ENCODE measurements around the gene CYYR1. TPM values are rescaled to one million over a fixed set of nuclear protein-coding genes. Genes with fewer than 3 reads are reported as not detected.

The CYYR1 gene
- polyA plus RNA-seq, 3 donors from 2014 or later = not detected

DNA sequence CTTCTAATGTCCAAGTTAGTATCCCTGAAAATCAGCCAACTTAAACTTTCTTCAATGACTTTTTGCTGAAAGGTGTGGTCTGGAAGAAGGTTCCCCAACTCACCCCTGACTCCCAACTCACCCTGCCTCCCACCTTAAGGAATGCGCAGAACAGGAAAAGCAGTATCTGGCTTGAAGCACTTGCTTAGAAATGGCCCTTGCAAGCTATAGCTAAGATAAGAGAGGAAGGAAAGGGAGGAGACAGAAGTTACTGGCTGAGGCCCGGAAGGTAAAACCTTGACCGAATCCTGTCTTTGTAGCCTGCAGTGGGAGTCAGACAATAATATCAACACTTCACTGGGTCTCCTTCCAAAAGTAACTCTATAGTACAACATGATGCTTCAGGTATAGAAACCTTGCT, 2.9 kb downstream of the CYYR1 start:
- Mint-ChIP-seq H3K36me3 (peaks cover 0 to 3% (median 0%) of the 10 kb centered on the region in 3 donors), H3K4me1 (no peaks in the 10 kb centered on the region), H3K4me3 (no peak overlapping the region), H3K9me3 (peaks cover 4 to 39% (median 23%) of the 10 kb centered on the region in 6 donors), H3K27me3 (ENCODE audit: low read depth in 3 of 3) (peaks cover 0 to 3% (median 1%) of the 10 kb centered on the region in 3 donors), H3K27ac (no peak overlapping the region)
- DNase-seq = no peak

DNA sequence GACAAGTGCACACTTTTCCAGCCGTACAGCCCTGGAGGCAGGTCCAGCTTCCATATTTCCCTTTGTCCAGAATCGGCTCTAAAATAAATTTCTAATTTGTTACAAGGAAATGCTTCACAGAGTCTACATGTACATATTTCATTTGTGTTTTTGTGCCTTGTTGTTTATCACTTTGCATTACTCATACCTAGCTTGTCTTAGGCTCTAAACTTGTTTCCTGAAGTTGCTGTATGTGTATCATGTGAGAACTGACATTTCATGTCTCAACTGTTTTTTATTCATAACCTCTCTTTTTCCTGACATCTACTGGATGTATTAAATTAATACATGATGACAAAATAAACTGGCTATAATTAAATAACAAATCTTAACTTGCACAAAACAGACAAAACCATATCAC, 7.5 kb downstream of the CYYR1 start:
- Mint-ChIP-seq H3K4me3 (no peak overlapping the region), H3K9me3 (peaks cover under 1 to 23% (median 7%) of the 10 kb centered on the region in 6 donors), H3K27me3 (ENCODE audit: low read depth in 3 of 3) (no peaks in the 10 kb centered on the region), H3K27ac (no peak overlapping the region), H3K36me3 (peaks cover 0 to 3% (median 0%) of the 10 kb centered on the region in 3 donors), H3K4me1 (no peaks in the 10 kb centered on the region)
- no peak for DNase-seq

DNA sequence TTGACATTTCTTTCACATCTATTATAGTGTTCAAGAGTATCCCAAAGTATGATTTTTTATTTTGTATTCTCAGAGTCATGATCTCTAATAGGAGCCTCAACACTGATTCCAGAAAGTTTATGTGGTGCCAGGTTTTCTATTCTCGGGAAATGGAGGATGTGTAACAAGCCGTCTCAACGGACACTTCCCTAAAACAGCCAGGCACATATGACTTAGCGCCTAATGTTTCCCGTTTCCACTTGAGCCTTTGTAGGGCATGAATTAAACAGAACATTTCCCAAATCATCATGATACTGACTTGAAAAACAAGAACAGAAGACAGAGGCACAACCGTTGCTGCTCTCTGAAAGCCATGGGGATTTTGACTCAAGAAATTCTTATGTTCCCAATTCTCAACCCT, 8.0 kb downstream of the CYYR1 start:
- DNase-seq = no peak

DNA sequence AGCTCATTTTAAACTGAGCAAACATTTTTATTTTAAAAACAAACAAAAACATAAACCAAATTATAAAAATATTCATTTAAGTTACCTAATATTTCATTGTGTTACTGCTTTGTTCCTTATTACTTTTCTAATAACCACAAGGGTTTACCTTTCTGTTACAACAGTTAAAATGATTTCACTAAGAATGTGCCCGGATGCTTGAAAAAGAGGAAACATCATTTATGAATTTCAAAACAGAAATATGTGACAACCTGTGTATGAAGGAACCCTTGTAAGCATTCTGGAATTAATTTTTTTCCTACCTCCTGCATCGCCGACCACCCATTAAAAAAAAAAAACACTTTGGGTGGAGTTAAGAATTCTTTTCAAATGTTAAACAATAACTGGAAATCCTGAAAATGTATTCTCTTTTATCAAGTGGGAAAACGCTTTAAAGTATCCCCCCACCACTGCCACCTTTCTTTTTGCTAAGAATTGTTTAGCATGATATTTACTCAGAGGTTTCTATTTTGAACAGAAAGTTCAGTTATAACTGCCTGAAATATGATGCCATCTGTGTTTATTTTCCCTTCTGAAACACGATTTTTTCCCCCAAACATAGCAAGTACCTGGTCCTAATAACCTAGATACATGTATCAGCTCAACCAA, 9.1 kb downstream of the CYYR1 start:
- peaks cover 0 to 3% (median 0%) of the 10 kb centered on the region in 3 donors for H3K36me3 Mint-ChIP-seq
- DNase-seq = no peak
- no peak overlapping the region for H3K27ac Mint-ChIP-seq
- H3K4me3 Mint-ChIP-seq = no peak overlapping the region
- H3K9me3 Mint-ChIP-seq = peaks cover 0 to 22% (median 6%) of the 10 kb centered on the region in 6 donors
- H3K27me3 Mint-ChIP-seq (ENCODE audit: low read depth in 3 of 3) = no peaks in the 10 kb centered on the region
- H3K4me1 Mint-ChIP-seq = no peaks in the 10 kb centered on the region

More for the DNA sequence above, 8.0 kb downstream of the CYYR1 start:
- Mint-ChIP-seq H3K4me3 (no peak overlapping the region), H3K9me3 (peaks cover 0 to 22% (median 7%) of the 10 kb centered on the region in 6 donors), H3K27me3 (ENCODE audit: low read depth in 3 of 3) (no peaks in the 10 kb centered on the region), H3K36me3 (peaks cover 0 to 3% (median 0%) of the 10 kb centered on the region in 3 donors), H3K27ac (no peak overlapping the region), H3K4me1 (no peaks in the 10 kb centered on the region)

DNA sequence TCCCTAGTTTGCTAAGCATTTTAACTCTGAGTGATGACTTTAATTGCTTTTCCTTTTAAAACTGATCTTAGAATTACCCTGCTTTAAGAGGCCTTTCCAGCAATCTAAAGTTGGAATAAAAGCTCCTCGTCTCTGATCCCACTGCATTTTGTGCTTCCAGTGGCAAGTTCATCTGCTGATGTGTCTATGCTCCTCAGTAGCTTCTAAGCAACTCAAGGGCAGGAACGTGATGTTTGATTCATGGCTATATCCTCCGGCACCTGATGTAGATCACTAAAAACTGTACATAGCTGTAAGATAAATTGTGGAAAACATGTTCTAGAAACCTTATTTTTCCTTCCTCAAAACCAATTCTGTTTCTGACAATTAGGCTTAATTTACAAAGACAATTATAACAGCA, 12.5 kb downstream of the CYYR1 start:
- peaks cover 2 to 25% (median 10%) of the 10 kb centered on the region in 6 donors for H3K9me3 Mint-ChIP-seq
- peaks cover 0 to 2% (median 0%) of the 10 kb centered on the region in 3 donors for H3K27me3 Mint-ChIP-seq (ENCODE audit: low read depth in 3 of 3)
- H3K36me3 Mint-ChIP-seq = peaks cover 0 to 3% (median 0%) of the 10 kb centered on the region in 3 donors
- no peaks in the 10 kb centered on the region for H3K4me1 Mint-ChIP-seq
- no peak overlapping the region for H3K4me3 Mint-ChIP-seq
- H3K27ac Mint-ChIP-seq = no peak overlapping the region
- DNase-seq = no peak

GRCh38 chr21:26559099-26559498, 14.0 kb downstream of the CYYR1 start:
- Mint-ChIP-seq H3K4me3 (no peak overlapping the region), H3K27ac (no peak overlapping the region), H3K4me1 (no peaks in the 10 kb centered on the region), H3K27me3 (ENCODE audit: low read depth in 3 of 3) (peaks cover 0 to 2% (median 0%) of the 10 kb centered on the region in 3 donors), H3K9me3 (peaks cover 2 to 25% (median 10%) of the 10 kb centered on the region in 6 donors), H3K36me3 (peaks cover 0 to 3% (median 0%) of the 10 kb centered on the region in 3 donors)
- DNase-seq = no peak

GRCh38 chr21:26557106-26557505, 16.0 kb downstream of the CYYR1 start:
- peaks cover 0 to 2% (median 2%) of the 10 kb centered on the region in 3 donors for H3K27me3 Mint-ChIP-seq (ENCODE audit: low read depth in 3 of 3)
- H3K27ac Mint-ChIP-seq = no peak overlapping the region
- peaks cover 2 to 18% (median 10%) of the 10 kb centered on the region in 6 donors for H3K9me3 Mint-ChIP-seq
- no peaks in the 10 kb centered on the region for H3K36me3 Mint-ChIP-seq
- DNase-seq = no peak
- H3K4me3 Mint-ChIP-seq = no peak overlapping the region
- no peaks in the 10 kb centered on the region for H3K4me1 Mint-ChIP-seq

GRCh38 chr21:26555540-26556146, 17.4 kb downstream of the CYYR1 start:
- no peak for DNase-seq
- Mint-ChIP-seq H3K9me3 (peaks cover 0 to 16% (median 8%) of the 10 kb centered on the region in 6 donors), H3K27me3 (ENCODE audit: low read depth in 3 of 3) (peaks cover 0 to 2% (median 2%) of the 10 kb centered on the region in 3 donors), H3K36me3 (no peaks in the 10 kb centered on the region), H3K4me1 (no peaks in the 10 kb centered on the region), H3K27ac (no peak overlapping the region), H3K4me3 (no peak overlapping the region)

GRCh38 chr21:26554365-26554764, 18.7 kb downstream of the CYYR1 start:
- Mint-ChIP-seq H3K4me1 (no peaks in the 10 kb centered on the region), H3K27me3 (ENCODE audit: low read depth in 3 of 3) (peaks cover 0 to 2% (median 2%) of the 10 kb centered on the region in 3 donors), H3K9me3 (peaks cover 0 to 21% (median 7%) of the 10 kb centered on the region in 6 donors), H3K36me3 (no peaks in the 10 kb centered on the region), H3K4me3 (no peak overlapping the region), H3K27ac (no peak overlapping the region)
- DNase-seq = no peak

DNA sequence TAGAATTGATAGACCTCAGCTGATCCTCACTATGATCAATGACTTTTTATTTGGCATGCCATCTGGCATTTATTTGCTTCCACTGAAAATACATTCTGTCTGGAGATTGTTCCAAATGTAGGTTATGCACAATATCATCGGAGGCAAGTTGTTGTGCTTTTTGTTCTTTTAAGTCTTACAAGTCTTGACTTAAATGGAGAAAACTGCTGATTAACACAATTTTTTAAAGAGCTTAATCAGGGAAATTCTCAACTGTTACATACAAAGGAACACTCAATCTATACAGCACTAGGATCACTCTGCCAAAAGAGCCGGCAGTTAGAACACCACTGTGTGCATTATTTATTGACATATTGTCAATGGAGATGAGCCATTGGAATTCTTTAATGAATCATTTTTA, 19.2 kb downstream of the CYYR1 start:
- Mint-ChIP-seq H3K27ac (no peak overlapping the region), H3K27me3 (ENCODE audit: low read depth in 3 of 3) (peaks cover 0 to 2% (median 2%) of the 10 kb centered on the region in 3 donors), H3K4me3 (no peak overlapping the region), H3K9me3 (peaks cover 0 to 21% (median 6%) of the 10 kb centered on the region in 6 donors), H3K36me3 (no peaks in the 10 kb centered on the region), H3K4me1 (no peaks in the 10 kb centered on the region)
- no peak for DNase-seq

DNA sequence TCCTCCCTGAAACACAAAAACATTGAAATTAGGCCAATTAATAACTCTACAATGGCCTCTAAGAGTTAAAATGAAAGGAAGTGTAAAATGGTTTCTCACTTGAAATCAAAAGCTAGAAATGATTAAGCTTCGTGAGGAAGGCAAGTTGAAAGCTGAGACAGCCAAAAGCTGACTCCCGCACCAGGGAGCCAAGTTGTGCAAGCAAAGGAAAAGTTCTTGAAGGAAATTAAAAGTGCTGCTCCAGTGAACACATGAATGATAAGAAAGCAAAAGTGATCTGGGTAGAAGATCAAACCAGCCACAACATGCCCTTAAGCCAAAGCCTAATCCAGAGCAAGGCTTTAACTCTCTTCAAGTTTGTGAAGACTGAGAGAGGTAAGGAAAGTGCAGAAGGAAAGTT, 22.8 kb downstream of the CYYR1 start:
- no peak for DNase-seq
- Mint-ChIP-seq H3K4me3 (no peak overlapping the region), H3K27me3 (ENCODE audit: low read depth in 3 of 3) (peaks cover 0 to 2% (median 2%) of the 10 kb centered on the region in 3 donors), H3K9me3 (peaks cover 0 to 16% (median 0%) of the 10 kb centered on the region in 6 donors), H3K4me1 (no peaks in the 10 kb centered on the region), H3K36me3 (no peaks in the 10 kb centered on the region), H3K27ac (peak overlapping the region in 1 of 6 donors; percentile 36)

- Mint-ChIP-seq H3K27me3 (ENCODE audit: low read depth in 3 of 3) (peaks cover 0 to 4% (median 0%) of the 10 kb centered on the region in 3 donors), H3K27ac (no peak overlapping the region), H3K36me3 (no peaks in the 10 kb centered on the region), H3K4me3 (no peak overlapping the region), H3K9me3 (peaks cover 0 to 16% (median 2%) of the 10 kb centered on the region in 6 donors), H3K4me1 (no peaks in the 10 kb centered on the region)
- DNase-seq = no peak
Measured at GRCh38 chr21:26546446-26547097, 26.5 kb downstream of the CYYR1 start.

DNA sequence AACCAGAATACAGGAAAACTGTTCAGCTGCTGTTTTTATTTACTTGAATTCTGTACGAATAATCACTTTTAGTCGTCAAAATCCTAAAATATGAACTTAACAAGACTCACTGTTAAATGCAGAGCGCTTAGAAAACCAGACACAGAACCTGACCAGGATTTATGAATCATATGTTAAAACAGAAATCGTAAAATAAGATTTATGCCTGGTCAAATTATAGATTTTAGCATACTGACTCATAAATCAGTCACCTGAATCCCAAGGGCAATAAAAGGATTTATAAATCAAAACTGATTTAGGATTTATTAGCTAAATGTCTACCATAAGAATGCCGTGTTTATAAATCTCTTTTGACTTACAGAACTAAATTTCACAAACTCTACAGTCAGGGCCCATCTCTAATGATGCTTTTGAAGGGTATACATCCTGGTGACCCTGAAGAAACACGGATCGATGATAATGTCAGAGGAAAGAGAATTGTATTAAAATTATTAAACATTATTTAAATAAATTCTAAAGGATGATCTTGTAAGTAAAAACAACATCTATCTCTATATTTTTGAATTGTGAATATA, 28.8 kb downstream of the CYYR1 start:
- no peaks in the 10 kb centered on the region for H3K36me3 Mint-ChIP-seq
- H3K27ac Mint-ChIP-seq = no peak overlapping the region
- no peaks in the 10 kb centered on the region for H3K4me1 Mint-ChIP-seq

GRCh38 chr21:26540651-26541050, 32.4 kb downstream of the CYYR1 start:
- Mint-ChIP-seq H3K36me3 (no peaks in the 10 kb centered on the region), H3K27ac (no peak overlapping the region), H3K27me3 (ENCODE audit: low read depth in 3 of 3) (peaks cover 0 to 2% (median 0%) of the 10 kb centered on the region in 3 donors), H3K4me3 (no peak overlapping the region), H3K9me3 (peaks cover 0 to 15% (median under 1%) of the 10 kb centered on the region in 6 donors), H3K4me1 (no peaks in the 10 kb centered on the region)
- DNase-seq = no peak

More for the DNA sequence above, 28.8 kb downstream of the CYYR1 start:
- peaks cover 0 to 4% (median 0%) of the 10 kb centered on the region in 3 donors for H3K27me3 Mint-ChIP-seq (ENCODE audit: low read depth in 3 of 3)
- no peak overlapping the region for H3K4me3 Mint-ChIP-seq
- DNase-seq = no peak
- H3K9me3 Mint-ChIP-seq = peaks cover 0 to 8% (median 3%) of the 10 kb centered on the region in 6 donors

Data from immature natural killer cell (primary cell).